Upper lobe of left lung (tissue), 4 donors: Measurements from ENCODE around the gene LRRC14B.
"Not testable (repeated sequence)": the region's sequence is repeated elsewhere in the genome, so short reads cannot be mapped to it uniquely, and the experiment has no call there.

Experiments used
- CTCF ChIP-seq, 6 experiments: fragments of 450-650 bp in 4 of 6; fragments of 200-600 bp in 2 of 6; sonication (generic) in 2 of 6; IDR thresholded peaks; one replicate each; pipeline ENCODE4 v1.5.1; 2016 to 2019; ENCODE audit warnings: antibody characterized with exemption in 6 of 6
- EP300 ChIP-seq, 4 donors: sonication (generic); formaldehyde crosslinking; IDR thresholded peaks; one replicate each; pipeline ENCODE4 v1.5.1; 2017; ENCODE audit warnings: antibody characterized with exemption in 4 of 4, control low read depth in 2 of 4

- TF ChIP-seq EP300, CTCF (IDR thresholded peaks at IDR 0.05): not testable (repeated sequence)
Measured at GRCh38 chr5:237931-238330, 46.6 kb downstream of the LRRC14B start.
